Measurements from ENCODE around the gene SELENOK.

DNA sequence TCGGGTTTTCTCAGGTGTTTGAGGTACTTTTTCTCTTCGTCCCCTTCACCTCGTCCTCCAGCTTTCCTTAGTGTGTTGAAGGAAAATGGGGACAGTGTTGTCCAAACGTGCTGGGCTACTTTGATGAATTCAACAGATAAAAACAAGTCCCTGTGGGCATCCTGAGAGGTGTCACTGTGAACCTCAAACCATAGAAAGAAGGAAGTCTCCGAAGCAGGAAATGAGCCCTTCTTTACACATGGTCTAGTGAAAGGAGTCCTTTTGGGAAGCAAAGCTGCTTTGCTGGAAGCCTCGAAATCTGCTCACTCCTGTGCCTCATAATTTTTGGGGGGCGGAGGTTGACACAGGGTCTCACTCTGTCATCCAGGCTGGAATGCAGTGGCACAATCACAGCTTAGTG lies 34.7 kb downstream of the SELENOK start:
- TF ChIP-seq, protein P1, sequence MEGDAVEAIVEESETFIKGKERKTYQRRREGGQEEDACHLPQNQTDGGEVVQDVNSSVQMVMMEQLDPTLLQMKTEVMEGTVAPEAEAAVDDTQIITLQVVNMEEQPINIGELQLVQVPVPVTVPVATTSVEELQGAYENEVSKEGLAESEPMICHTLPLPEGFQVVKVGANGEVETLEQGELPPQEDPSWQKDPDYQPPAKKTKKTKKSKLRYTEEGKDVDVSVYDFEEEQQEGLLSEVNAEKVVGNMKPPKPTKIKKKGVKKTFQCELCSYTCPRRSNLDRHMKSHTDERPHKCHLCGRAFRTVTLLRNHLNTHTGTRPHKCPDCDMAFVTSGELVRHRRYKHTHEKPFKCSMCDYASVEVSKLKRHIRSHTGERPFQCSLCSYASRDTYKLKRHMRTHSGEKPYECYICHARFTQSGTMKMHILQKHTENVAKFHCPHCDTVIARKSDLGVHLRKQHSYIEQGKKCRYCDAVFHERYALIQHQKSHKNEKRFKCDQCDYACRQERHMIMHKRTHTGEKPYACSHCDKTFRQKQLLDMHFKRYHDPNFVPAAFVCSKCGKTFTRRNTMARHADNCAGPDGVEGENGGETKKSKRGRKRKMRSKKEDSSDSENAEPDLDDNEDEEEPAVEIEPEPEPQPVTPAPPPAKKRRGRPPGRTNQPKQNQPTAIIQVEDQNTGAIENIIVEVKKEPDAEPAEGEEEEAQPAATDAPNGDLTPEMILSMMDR (IDR thresholded peaks at IDR 0.05 in 8 of 11, conservative IDR thresholded peaks at IDR 0.05 in 3 of 11), result no peak
- no peak for TF ChIP-seq POLR2A (IDR thresholded peaks at IDR 0.05)
